Smooth muscle cell (in vitro differentiated cells): ENCODE data around the gene TAF4. TPM values are rescaled to one million over a fixed set of nuclear protein-coding genes. Genes with fewer than 3 reads are reported as not detected.
"Not testable (repeated sequence)": the region's sequence is repeated elsewhere in the genome, so short reads cannot be mapped to it uniquely, and the experiment has no call there.

Experiments
- DNase-seq: peaks from one replicate; lab custom pipeline; 2025; ENCODE audit not compliant: unreplicated experiment; lab: John Stamatoyannopoulos, UW
- H2AFZ ChIP-seq: fragments of 200-600 bp; sonication (generic); 2 replicates; pipeline ENCODE4 v1.6.0; 2016; ENCODE audit warnings: antibody characterized with exemption, low read depth, mild to moderate bottlenecking
- H3F3A ChIP-seq: fragments of 200-600 bp; sonication (generic); 2 replicates; pipeline ENCODE4 v1.6.0; 2017; ENCODE audit warnings: antibody characterized with exemption, low read depth
- H3K27ac ChIP-seq: fragments of 200-600 bp; sonication (generic); 2 replicates; pipeline ENCODE4 v1.5.1; 2016; ENCODE audit warnings: low read depth, mild to moderate bottlenecking
- H3K27me3 ChIP-seq: fragments of 200-600 bp; sonication (generic); 2 replicates; pipeline ENCODE4 v1.6.1; 2016; ENCODE audit warnings: low read depth, mild to moderate bottlenecking
- H3K36me3 ChIP-seq: fragments of 200-600 bp; sonication (generic); 2 replicates; pipeline ENCODE4 v1.5.1; 2016; ENCODE audit warnings: low read depth
- H3K4me1 ChIP-seq: fragments of 200-600 bp; sonication (generic); 2 replicates; pipeline ENCODE4 v1.5.1; 2016; ENCODE audit warnings: low read depth
- H3K4me2 ChIP-seq: fragments of 200-600 bp; sonication (generic); 2 replicates; pipeline ENCODE4 v1.6.0; 2016; ENCODE audit warnings: mild to moderate bottlenecking
- H3K4me3 ChIP-seq: fragments of 200-600 bp; sonication (generic); 2 replicates; pipeline ENCODE4 v1.5.1; 2016; ENCODE audit warnings: mild to moderate bottlenecking
- H3K79me2 ChIP-seq: fragments of 200-600 bp; sonication (generic); 2 replicates; pipeline ENCODE4 v1.6.0; 2016; ENCODE audit warnings: low read depth, mild to moderate bottlenecking
- H3K9ac ChIP-seq: fragments of 200-600 bp; sonication (generic); 2 replicates; pipeline ENCODE4 v1.6.0; 2016; ENCODE audit warnings: low read depth
- H3K9me3 ChIP-seq: fragments of 200-600 bp; sonication (generic); replicated peaks from 2 replicates; pipeline ENCODE4 v1.5.1; 2016; ENCODE audit warnings: low read depth
- H4K20me1 ChIP-seq: fragments of 200-600 bp; sonication (generic); 2 replicates; pipeline ENCODE4 v1.6.0; 2016; ENCODE audit warnings: low read depth
- WGBS: methylation state at CpG from one replicate; pipeline ENCODE4 v1.1.7; 2016; ENCODE audit warnings: low lambda C conversion rate; 5-methylcytosine and 5-hydroxymethylcytosine counted together
- polyA plus RNA-seq: library from polyadenylated mRNA; unstranded; fragments of >200 nt; fragmentation: Nextera tagmentation; extraction: Ambion mirVana; gene quantifications from 2 replicates; pipeline ENCODE4 v1.2.1, GENCODE V29; 2016
- total RNA-seq: library from RNA; depleted of rRNA; stranded (reverse); fragments of >200 nt; gene quantifications from 2 replicates; pipeline ENCODE4 v1.2.3, GENCODE V29; 2014
- TF ChIP-seq, protein P1 (sequence below): fragments of 200-600 bp; sonication (generic); IDR thresholded peaks from 2 replicates; pipeline ENCODE4 v1.5.1; 2017; ENCODE audit warnings: borderline replicate concordance, mild to moderate bottlenecking, antibody characterized with exemption; ENCODE audit not compliant: insufficient read depth, poor library complexity, severe bottlenecking

Gene TAF4
- total and polyA plus RNA-seq, 2 experiments from 2014 or later, result 0.67 to 8.5 TPM

DNA sequence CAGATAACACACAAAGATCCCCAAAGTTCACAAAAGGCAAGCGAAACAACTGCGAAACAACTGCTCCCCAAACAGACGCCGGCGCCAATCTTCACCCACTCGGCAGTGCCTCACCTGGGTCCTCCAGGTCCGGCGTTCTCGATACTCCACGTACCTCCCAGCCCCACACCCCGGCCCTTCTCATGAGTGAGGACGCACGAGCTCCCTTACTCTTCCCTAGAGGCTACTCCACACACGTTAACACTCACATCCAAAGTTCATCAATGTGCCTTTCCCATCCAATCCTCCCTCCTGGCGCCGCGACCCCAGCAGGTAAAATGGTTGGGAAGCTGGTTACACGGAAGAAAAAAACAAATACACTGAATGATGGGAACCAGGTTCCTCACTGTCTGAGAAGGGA, 77.0 kb downstream of the TAF4 start:
- no peak overlapping the region for H3K4me2 ChIP-seq
- 94% methylated on average over 18 of the region's 18 CpGs for WGBS
- no peaks in the 10 kb centered on the region for H3K27me3 ChIP-seq
- DNase-seq, result no peak
- H3F3A ChIP-seq, result no peaks in the 10 kb centered on the region
- TF ChIP-seq, protein P1, sequence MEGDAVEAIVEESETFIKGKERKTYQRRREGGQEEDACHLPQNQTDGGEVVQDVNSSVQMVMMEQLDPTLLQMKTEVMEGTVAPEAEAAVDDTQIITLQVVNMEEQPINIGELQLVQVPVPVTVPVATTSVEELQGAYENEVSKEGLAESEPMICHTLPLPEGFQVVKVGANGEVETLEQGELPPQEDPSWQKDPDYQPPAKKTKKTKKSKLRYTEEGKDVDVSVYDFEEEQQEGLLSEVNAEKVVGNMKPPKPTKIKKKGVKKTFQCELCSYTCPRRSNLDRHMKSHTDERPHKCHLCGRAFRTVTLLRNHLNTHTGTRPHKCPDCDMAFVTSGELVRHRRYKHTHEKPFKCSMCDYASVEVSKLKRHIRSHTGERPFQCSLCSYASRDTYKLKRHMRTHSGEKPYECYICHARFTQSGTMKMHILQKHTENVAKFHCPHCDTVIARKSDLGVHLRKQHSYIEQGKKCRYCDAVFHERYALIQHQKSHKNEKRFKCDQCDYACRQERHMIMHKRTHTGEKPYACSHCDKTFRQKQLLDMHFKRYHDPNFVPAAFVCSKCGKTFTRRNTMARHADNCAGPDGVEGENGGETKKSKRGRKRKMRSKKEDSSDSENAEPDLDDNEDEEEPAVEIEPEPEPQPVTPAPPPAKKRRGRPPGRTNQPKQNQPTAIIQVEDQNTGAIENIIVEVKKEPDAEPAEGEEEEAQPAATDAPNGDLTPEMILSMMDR, result no peak
- H3K4me1 ChIP-seq, result no peaks in the 10 kb centered on the region
- H3K36me3 ChIP-seq, result peaks cover 10% of the 10 kb centered on the region
- no peak overlapping the region for H3K9ac ChIP-seq
- H3K79me2 ChIP-seq, result no peaks in the 10 kb centered on the region
- H3K4me3 ChIP-seq, result no peak overlapping the region
- no peaks in the 10 kb centered on the region for H4K20me1 ChIP-seq
- H3K9me3 ChIP-seq, result peaks cover 6% of the 10 kb centered on the region
- H2AFZ ChIP-seq, result no peak overlapping the region
- no peak overlapping the region for H3K27ac ChIP-seq

DNA sequence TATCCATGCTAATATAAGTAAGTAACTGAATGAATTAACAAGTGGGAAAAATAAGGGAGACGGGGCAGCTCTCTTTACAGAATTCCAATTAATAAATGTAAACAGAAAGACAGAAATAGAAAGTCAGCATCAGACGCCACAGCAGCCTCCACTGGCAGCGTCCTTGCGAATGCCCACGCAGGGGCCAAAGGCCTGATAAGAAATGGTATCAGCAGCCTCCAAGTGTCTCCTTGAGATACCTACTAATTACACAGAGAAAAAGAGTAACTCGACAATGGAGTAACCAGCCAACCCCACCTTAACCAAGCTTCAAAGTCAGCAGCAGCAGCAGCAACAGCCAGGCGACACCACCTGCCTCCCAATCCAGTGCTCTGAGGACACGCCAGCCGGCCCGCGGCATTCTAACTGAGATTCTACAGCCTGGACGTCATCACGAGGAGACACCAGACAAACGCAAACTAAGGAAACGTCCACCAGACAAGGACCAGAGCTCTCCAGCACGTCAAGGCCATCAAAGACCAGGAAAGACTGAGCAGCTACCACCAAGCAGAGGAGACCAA, 78.8 kb downstream of the TAF4 start:
- H3K27me3 ChIP-seq, result no peaks in the 10 kb centered on the region
- H3K9me3 ChIP-seq, result peaks cover 6% of the 10 kb centered on the region
- no peak overlapping the region for H3K4me2 ChIP-seq
- H3K27ac ChIP-seq, result no peak overlapping the region
- H4K20me1 ChIP-seq, result no peaks in the 10 kb centered on the region
- H2AFZ ChIP-seq, result no peak overlapping the region
- TF ChIP-seq, protein P1, result no peak
- no peak overlapping the region for H3K9ac ChIP-seq
- no peaks in the 10 kb centered on the region for H3K79me2 ChIP-seq
- H3F3A ChIP-seq, result no peaks in the 10 kb centered on the region
- 95% methylated on average over 16 of the region's 16 CpGs for whole genome bisulfite sequencing
- peaks cover 3% of the 10 kb centered on the region for H3K36me3 ChIP-seq
- no peak overlapping the region for H3K4me3 ChIP-seq
- no peaks in the 10 kb centered on the region for H3K4me1 ChIP-seq
- no peak for DNase-seq

DNA sequence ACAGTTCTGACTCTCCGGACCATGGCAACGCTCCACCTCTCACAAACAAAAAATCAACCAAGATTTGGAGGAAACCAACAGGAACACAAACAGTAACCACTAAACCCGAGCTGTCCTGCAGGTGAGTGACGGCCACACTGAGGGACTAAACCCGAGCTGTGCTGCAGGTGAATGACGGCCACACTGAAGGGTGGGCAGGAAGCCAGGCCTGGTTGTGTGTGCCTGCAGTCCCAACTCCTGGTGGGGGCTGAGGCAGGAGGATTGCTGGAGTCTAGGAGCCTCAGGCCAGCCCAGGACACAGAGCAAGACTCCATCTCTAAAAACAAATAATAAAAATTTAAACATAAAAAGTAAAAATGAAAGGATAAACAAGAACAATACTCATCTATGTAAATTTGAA, 80.6 kb downstream of the TAF4 start:
- Histone ChIP-seq H3K9ac (no peak overlapping the region), H3K4me1 (no peaks in the 10 kb centered on the region), H2AFZ (no peak overlapping the region), H3K4me3 (no peak overlapping the region), H3F3A (no peaks in the 10 kb centered on the region), H3K79me2 (no peaks in the 10 kb centered on the region), H3K4me2 (no peak overlapping the region), H3K27me3 (no peaks in the 10 kb centered on the region), H4K20me1 (peaks cover 5% of the 10 kb centered on the region), H3K36me3 (no peaks in the 10 kb centered on the region), H3K9me3 (no peaks in the 10 kb centered on the region), H3K27ac (no peak overlapping the region)
- no peak for DNase-seq
- WGBS, result 95% methylated on average over 6 of the region's 6 CpGs
- TF ChIP-seq, protein P1, result no peak

DNA sequence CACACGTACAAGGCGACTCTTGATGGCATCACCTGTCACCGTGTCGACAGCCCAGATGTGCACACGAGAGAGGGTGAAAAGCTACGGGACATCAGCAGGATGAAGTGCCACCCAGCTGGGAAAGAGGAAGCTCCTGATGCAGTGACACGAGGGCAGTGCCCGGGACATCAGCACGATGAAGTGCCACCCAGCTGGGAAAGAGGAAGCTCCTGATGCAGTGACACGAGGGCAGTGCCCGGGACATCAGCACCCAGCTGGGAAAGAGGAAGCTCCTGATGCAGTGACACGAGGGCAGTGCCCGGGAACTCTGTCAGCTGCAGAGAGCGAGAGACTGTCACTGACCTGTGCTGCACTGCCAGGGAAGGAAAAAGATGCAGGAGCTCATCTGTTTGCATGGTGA, 81.2 kb downstream of the TAF4 start:
- not testable (repeated sequence) for H3K9ac ChIP-seq, H4K20me1 ChIP-seq, H3K27me3 ChIP-seq, H2AFZ ChIP-seq, H3K4me1 ChIP-seq, H3K79me2 ChIP-seq, H3K4me3 ChIP-seq, H3F3A ChIP-seq, DNase-seq, H3K9me3 ChIP-seq, H3K4me2 ChIP-seq, H3K27ac ChIP-seq, H3K36me3 ChIP-seq
- WGBS, result 97% methylated on average over 14 of the region's 14 CpGs
